H1 (cell line): ENCODE data around the gene TCF7. TPM values are rescaled to one million over a fixed set of nuclear protein-coding genes. Genes with fewer than 3 reads are reported as not detected.

Experiments
- BRCA1 ChIP-seq: IDR thresholded peaks from 2 replicates; pipeline ENCODE4 v1.6.1; 2012; ENCODE audit warnings: low read depth, low read length, improper control_type of control experiment
- CHD1 ChIP-seq: IDR thresholded peaks from 2 replicates; pipeline ENCODE4 v1.6.1; 2012; ENCODE audit warnings: low read depth, low read length, improper control_type of control experiment
- CTBP2 ChIP-seq: IDR thresholded peaks from 2 replicates; pipeline ENCODE4 v1.7.0; 2011; ENCODE audit warnings: borderline replicate concordance, mild to moderate bottlenecking, moderate library complexity, mixed read lengths, low read length; ENCODE audit not compliant: insufficient read depth, insufficient read length
- HDAC6 ChIP-seq: IDR thresholded peaks from one replicate; pipeline ENCODE4 v1.7.1; 2012; ENCODE audit warnings: low read depth, mild to moderate bottlenecking, inconsistent platforms, low read length, moderate library complexity
- KDM1A ChIP-seq: fragments of 200-600, 300-600 bp; sonication (generic); IDR thresholded peaks from 2 replicates; pipeline ENCODE4 v1.7.1; 2016; ENCODE audit warnings: mild to moderate bottlenecking, low read length, borderline replicate concordance
- KDM4A ChIP-seq: IDR thresholded peaks from one replicate; pipeline ENCODE4 v1.7.1; 2012; ENCODE audit warnings: low read depth, mild to moderate bottlenecking, moderate library complexity, low read length, inconsistent platforms; ENCODE audit not compliant: severe bottlenecking
- MAX ChIP-seq: IDR thresholded peaks from 2 replicates; pipeline ENCODE4 v1.6.1; 2012; ENCODE audit warnings: inconsistent platforms
- PHF8 ChIP-seq: fragments of 200-600 bp; sonication (generic); conservative IDR thresholded peaks from 2 replicates; pipeline ENCODE4 v1.7.1; 2012; ENCODE audit warnings: low read depth, mild to moderate bottlenecking, inconsistent platforms, low read length, moderate library complexity
- POU5F1 ChIP-seq: IDR thresholded peaks from 2 replicates; pipeline ENCODE4 v1.6.1; 2011; ENCODE audit warnings: low read depth, mild to moderate bottlenecking, low read length, moderate library complexity
- RBBP5 ChIP-seq: IDR thresholded peaks from 2 replicates; pipeline ENCODE4 v1.7.1; 2012; ENCODE audit warnings: low read depth, mild to moderate bottlenecking, inconsistent platforms, low read length, moderate library complexity, borderline replicate concordance
- RNF2 ChIP-seq: fragments of 200-900, 300-1000 bp; sonication (generic); IDR thresholded peaks from 2 replicates; pipeline ENCODE4 v1.7.1; 2016; ENCODE audit warnings: borderline replicate concordance, low read depth, mild to moderate bottlenecking, antibody characterized with exemption, low read length; ENCODE audit not compliant: poor library complexity, severe bottlenecking; ENCODE audit errors: missing control alignments
- SIN3A ChIP-seq, 2 experiments: IDR thresholded peaks in 1 of 2; conservative IDR thresholded peaks in 1 of 2; 2 replicates each; pipeline ENCODE4 v1.6.1; 2011 to 2012; ENCODE audit warnings: low read length in 2 of 2, improper control_type of control experiment in 1 of 2, low read depth in 1 of 2, mild to moderate bottlenecking in 1 of 2
- SRF ChIP-seq: IDR thresholded peaks from 2 replicates; pipeline ENCODE4 v1.6.1; 2011; ENCODE audit warnings: mild to moderate bottlenecking, low read depth, low read length, moderate library complexity
- SUZ12 ChIP-seq: fragments of 200-600 bp; sonication (generic); IDR thresholded peaks from 2 replicates; pipeline ENCODE4 v1.6.1; 2012; ENCODE audit warnings: mild to moderate bottlenecking, inconsistent platforms, low read length, moderate library complexity, mixed read lengths
- polyA plus RNA-seq, 7 experiments: library from polyadenylated mRNA; depleted of rRNA in 3 of 7; stranded (reverse) in 5 of 7; unstranded in 2 of 7; fragments of >200 nt in 5 of 7; fragments of 200-250 nt in 2 of 7; gene quantifications; 1 replicate in 5 of 7; 2 replicates in 1 of 7; 4 replicates in 1 of 7; pipeline versions ENCODE4 v1.2.1 to v1.2.3, GENCODE V29; 2011 to 2013; ENCODE audit warnings: missing spikeins in 2 of 7, mixed read lengths in 2 of 7
- total RNA-seq: library from RNA; stranded (reverse); fragmentation: NEBNext Ultra II Directional; extraction: Animal tissue kit (Norgen Biotek cat#: 25700); gene quantifications from 2 replicates; pipeline ENCODE4 v1.2.1, GENCODE V29; 2021
- TF ChIP-seq, protein P1 (sequence below): IDR thresholded peaks from 2 replicates; pipeline ENCODE4 v1.6.1; 2012; ENCODE audit warnings: inconsistent platforms

TCF7 gene
- total and polyA plus RNA-seq, 2 of the 8 experiments (the other 6 are each of a cell fraction or from before 2014, with no cell fraction given) = 4.7 to 8.5 TPM

DNA sequence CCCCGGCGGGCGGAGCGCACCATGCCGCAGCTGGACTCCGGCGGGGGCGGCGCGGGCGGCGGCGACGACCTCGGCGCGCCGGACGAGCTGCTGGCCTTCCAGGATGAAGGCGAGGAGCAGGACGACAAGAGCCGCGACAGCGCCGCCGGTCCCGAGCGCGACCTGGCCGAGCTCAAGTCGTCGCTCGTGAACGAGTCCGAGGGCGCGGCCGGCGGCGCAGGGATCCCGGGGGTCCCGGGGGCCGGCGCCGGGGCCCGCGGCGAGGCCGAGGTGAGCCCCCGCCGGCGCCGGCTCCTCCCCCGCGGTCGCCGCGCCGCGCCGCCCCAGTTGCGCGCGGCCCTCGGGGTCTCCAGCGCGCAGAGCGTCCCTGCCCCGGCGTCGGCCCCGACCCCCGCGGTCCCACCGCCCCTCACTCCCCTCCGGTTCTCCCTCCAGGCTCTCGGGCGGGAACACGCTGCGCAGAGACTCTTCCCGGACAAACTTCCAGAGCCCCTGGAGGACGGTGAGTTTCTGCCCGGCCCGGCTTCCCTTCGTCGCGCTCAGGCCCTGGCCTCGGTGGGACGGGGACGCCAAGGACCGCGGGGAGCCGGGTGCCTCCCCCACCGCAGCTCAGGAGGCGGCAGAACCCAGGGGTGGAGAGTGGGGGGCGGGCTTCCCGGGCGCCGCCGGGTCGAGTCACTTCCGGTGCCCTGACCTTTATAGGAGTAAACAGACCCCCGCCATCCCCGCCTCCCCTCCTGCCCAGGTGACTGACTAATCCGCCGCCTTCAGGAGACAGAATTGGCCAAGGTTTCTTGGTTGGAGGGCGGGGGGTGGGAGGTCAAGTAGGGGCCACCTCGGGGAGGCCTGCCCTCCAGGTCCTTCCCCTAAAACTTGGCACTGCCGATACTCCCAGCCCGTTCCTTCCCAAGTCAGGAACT is 665 bp downstream of the TCF7 start (continued):
- TF ChIP-seq CTBP2 (no peak), SUZ12 (no peak), BRCA1 (no peak), POU5F1 (no peak), HDAC6 (no peak), SIN3A (conservative IDR thresholded peaks at IDR 0.05 in 1 of 2, IDR thresholded peaks at IDR 0.05 in 1 of 2; ENCODE audit: low read depth in 1 of 2, low read length in 2 of 2) (no peak), MAX (no peak), PHF8 (peak; percentile 50), RBBP5 (peak; percentile 46; the same call in 1 of the 2 replicates), KDM4A (peak; percentile 66), CHD1 (no peak), KDM1A (0 out of 2 replicates have a peak, but pooled peaks have one; percentile 16), RNF2 (no peak), SRF (0 out of 2 replicates have a peak, but pooled peaks have one; percentile 9)
- TF ChIP-seq, protein P1, sequence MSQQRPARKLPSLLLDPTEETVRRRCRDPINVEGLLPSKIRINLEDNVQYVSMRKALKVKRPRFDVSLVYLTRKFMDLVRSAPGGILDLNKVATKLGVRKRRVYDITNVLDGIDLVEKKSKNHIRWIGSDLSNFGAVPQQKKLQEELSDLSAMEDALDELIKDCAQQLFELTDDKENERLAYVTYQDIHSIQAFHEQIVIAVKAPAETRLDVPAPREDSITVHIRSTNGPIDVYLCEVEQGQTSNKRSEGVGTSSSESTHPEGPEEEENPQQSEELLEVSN = no peak
